Epithelial cell of prostate (primary cell): ENCODE data around the gene UGT1A9.

Source experiments
- DNase-seq: peaks from one replicate; pipeline ENCODE4 v3.0.0-alpha.2; 2011; ENCODE audit warnings: low read depth, low spot score
- H3K27ac ChIP-seq: fragments of 450-650 bp; 2 replicates; pipeline ENCODE4 v1.5.1; 2017; ENCODE audit warnings: mild to moderate bottlenecking

The UGT1A9 gene

DNA sequence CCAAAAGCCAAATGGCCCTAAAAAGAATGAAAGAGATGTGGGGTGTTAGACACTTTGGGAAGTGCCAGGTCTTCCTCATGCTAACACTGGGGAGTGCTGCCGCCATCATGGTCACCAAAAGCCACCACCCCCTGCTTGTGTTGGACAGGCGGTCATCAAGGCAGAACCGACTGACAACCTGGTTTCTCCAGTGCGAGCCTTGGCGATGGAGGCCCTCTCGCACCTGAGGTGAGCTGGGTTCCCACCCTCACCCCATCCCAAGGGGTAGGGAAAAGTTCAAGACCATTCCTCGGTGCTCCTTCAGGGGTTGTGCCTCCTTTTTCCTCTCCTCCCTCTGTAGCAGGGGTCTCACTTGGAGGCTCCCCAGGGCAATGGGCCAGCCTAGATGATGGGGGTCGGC, 140.0 kb downstream of the UGT1A9 start:
- H3K27ac ChIP-seq = no peak overlapping the region
- DNase-seq = no peak

DNA sequence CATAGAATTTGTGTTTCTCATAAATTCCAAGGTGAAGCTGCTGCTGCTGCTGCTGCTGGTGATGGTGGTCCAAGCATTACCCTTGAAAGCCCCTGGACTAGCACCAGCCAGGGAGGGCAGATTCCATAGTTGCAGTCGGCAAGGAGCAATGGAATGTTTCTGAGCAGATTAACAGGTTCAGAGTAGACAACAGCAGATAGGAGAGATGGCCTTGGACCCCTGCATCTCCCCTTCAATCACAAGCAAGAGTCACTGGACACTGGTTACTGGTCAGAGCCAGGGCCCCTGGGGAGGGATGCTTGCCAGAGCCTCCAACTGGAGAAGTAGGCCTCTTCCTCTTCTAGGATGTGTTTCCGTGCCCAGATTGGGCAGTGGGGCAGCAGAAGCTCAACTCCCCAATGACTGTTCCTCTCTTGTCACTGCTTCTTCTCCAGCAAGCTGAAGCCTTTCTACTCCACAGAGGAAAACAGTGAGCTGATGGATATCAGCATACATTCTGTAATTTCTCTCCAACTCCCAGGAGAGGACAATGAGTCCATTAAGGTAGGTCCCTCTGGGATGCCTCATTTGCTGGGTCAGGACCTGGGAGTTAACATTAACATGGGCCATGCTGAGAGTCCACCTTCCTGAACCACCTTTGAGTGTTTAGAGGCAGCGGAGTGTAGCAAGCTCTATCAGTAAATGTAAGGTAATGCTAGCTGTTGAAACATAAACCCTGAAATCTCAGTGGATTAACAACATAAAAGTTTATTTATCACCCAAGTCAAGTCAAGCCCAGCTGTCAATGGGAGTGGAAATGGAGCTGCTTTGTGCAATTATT, 141.7 kb downstream of the UGT1A9 start:
- no peak for DNase-seq
- no peak overlapping the region for H3K27ac ChIP-seq

DNA sequence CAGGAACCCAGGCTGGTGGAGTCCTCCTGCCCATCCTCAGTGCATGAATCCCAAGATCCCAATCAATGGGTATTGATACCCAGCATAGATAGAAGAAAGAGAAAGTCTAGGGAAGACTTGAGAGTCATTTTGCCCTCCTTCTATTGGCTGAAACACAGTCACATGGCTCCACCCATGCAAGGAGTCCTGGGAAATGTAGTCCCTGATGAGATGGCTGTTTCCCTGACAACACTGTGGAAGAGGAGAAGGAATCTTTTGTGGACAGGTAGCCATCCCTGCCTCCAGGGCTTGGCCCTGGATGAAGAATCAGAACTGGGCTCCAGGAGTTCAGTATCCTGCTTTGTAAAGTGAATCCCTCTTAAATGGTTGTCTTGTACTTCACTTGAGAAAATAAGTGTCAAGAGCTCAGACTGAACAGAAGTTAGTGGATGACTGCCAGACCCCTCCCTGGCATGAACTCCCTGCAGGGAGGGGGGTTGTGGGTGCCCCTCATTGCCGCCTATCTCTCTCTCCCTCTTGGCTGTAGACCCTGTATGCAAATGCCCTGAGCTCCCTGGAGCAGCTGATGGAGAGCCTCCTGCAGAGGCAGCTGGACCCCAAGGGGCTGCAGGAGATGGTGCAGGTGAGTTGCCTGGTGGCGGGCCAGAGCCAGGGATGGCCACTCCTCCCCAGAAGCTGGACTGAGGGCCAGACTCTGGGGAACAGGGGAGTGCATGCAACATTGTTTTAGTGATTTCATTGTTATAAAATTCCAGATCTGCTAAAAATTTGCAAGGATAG, 142.5 kb downstream of the UGT1A9 start:
- DNase-seq = no peak
- H3K27ac ChIP-seq = no peak overlapping the region

DNA sequence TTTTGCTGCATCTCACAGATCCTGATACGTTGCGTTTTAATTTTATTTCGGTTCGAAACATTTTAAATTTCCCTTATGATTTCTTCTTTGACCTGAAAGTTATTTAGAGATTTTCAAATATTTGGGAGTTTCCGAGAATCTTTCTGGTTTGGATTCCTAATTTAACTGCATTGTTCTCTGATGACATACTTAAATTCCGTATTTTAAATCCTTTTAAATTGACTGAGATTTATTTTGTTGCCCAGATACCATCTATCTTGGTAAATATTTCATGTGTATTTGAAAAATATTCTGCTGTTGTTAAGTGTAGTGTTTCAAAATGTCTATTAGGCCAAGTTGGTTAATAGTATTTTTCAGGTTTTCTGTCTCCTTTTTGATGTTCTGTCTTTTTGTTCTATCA, 144.2 kb downstream of the UGT1A9 start:
- DNase-seq = no peak
- no peak overlapping the region for H3K27ac ChIP-seq

DNA sequence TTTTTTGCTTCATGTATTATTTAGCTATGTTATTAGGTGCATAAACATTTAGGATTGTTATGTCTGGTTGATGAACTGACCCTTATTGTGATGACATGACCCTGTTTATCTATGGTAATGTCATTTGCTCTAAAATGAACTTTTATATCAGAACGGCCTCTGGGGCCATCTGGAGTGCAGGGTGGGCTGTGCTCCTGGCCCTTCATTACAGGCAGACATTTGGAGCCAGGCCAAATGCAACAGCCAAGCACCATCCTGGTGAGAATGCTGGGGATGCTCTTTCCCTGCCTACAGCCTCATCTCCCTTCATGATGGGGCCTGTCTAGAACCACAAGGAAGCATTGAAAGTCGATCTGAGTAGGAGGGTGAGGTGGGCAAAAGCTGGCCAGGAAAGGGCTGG, 144.6 kb downstream of the UGT1A9 start:
- no peak overlapping the region for H3K27ac ChIP-seq
- no peak for DNase-seq

DNA sequence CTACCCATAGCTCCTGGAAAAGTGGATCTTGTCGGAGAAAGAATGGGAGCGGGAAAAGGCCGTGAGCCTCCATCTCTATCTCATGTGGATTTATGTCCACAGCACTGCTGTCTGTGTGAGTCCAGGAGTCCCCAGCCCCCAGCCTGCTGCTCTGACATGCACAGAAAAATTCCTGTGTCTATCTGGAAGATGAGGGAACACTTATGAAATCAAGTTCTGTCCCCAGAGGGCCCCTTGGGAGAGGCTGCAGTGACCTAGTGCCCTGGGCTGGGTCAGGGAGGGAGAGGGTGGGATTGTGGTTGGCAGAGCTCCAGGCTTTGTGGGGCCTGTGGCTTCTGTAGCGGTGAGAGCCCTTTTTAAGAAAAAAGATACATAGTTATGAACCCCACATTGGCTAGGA, 145.1 kb downstream of the UGT1A9 start:
- no peak overlapping the region for H3K27ac ChIP-seq
- no peak for DNase-seq

DNA sequence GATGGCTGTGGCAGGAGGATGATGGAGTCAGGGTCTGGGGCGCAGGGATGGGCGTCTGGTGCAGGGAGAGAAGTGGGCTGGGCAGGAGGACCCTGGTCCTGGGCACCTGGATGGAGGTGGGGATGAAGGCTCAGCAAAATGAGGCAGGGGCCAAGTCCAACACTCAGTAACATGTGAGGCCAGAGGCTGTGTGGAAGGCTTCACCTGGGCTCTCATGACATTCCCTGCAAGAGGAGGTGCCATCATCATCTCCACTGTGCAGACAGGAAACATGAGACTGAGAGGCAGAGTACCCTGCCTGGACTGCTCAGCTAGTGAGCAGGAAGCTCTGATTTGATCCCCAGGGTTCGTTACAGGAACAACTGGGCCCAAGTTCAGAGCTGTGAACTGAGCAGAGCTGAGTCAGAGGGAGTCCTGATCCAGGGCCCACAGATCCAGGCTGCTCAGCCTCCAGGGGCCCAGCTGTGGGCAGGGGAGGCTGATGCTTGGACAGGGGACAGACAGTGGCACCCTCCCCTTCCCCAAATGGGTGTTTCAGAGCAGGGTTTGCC, 145.7 kb downstream of the UGT1A9 start:
- H3K27ac ChIP-seq = no peak overlapping the region
- DNase-seq = no peak

DNA sequence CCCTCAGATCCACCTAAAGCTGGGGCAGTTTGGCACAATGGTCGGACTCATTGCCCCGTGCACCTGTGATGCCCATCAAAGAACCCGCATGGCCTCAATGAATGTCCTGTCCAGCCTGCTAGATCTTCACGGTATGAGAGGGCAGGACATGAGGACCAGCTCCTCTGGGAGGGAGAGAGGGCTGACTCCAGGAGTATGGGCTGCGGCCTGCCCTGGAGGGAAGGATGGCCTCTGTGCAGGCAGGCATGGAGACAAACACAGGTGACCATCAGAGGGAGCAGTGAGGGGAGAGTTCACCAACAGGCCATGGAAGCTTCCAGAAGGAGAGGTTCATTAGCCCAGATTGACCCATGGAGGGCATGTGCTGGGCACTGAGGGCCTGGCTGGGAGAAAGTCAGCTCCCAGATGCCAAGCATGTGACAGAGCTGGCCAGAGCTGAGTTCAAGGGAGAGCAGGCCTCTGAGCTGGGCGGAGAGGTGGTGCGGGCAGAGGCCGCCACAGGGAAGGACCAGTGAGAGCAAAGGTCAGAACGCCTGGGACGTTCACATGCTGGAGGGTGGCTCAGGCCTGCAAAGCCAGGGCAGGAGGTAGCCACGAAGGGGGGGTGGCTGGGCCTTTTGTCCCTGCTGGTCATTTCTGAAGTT, 146.4 kb downstream of the UGT1A9 start:
- no peak for DNase-seq

DNA sequence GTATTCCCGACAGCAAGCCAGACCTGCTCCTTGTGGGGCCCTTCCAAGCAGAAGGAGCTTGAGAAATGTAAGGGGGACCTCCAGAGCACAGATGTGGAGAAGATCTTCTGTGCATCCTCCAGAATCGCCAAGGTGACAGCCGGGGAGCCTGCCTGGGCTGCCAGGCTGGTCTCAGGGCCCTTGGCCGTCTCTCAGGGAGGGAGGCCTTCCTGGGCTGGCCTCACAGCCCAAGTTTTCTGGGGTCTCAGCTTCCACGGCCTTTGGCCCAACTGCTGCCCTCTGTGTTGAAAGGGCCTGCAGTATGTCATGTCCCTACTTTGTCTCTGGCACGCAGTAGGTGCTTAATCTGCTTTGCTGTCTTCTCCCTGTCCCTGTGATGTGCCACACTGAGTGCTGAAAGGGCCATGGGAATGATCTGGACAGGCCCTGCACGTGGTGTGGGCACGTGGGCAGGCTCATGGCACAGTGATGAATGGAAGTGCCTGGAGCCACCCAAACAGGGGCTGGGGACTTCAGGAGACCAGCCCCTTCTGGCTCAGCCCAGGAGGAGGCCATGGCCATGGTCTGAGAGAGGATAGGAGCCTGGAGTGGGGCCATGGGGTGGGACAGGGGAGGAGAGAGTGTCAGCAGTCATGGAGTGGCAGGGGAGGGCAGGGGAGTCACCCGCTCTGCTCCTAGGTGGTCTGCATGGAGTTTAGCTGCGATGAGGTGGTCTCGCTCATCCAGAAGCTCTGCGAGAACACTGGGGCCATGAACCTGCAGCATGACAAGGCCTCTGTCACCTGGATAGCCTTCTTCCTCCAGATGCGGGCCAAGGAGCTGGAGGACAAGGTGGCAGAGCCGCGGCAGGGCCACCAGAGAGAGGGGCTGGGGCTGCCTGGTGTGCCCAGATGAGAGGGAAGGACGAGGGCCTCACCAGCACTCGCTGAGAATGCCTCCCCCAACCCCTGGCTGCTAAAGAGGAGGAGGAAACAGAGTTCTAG, 147.2 kb downstream of the UGT1A9 start:
- DNase-seq = no peak
- no peak overlapping the region for H3K27ac ChIP-seq

More for the DNA sequence above, 146.4 kb downstream of the UGT1A9 start:
- no peak overlapping the region for H3K27ac ChIP-seq

DNA sequence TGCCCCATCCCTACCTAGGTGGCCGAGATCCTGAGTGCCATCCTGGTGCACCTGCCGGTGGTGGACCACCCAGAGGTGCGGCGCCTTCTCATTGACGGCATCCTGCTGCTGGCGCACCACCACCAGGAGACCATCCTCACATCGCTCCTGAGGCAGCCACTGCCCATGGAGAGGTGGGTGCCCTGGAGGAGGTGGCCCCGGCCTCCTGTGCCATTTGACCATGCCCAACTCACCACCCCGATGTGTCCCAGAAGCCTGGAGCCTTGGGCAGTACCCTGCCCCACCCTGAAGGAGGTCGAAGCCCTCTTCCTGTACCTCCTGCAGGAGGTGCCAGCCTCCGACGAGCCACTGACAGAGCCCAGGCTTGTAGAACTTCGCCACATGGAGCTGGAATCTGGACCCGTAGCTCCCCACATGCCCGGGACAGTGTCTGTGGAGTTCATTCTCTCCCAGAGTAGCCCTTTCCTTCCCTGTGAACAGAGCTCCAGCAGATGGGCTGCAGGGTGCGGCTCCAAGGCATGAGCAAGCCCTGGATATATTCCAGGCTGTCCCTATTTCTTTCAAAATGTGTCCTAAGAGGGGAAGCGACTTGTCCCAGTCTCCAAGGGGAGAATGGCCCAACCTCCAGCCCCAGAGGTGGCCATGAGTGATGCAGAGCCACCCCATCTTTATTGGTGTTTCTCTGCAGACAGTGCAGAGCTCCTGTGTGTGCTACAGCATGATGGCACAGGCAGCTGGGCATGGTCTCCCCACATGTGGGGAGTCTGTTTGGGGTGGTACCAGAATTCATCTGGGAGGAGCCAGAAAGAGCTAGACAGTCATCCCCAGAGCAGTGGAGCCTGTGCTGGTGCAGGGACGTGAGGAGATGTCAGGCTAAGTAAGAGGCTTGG, 148.4 kb downstream of the UGT1A9 start:
- no peak for DNase-seq
- no peak overlapping the region for H3K27ac ChIP-seq

DNA sequence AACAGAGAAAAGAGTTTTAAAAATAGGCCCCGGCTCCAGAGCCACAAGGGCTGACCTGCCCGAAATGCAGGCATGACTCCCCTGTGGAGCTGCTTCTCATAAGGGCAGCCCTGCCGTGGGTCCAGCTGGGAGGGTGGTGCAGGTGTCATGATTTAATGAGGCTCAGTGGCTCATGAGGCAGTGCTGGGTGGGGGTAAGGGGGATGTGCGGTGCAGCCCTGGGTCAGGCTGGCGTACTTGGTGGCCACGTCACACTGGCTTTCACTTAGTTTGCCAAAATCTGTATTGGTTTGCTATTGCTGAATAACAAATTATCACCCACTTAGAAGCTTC, 149.0 kb downstream of the UGT1A9 start:
- no peak for DNase-seq
- no peak overlapping the region for H3K27ac ChIP-seq

DNA sequence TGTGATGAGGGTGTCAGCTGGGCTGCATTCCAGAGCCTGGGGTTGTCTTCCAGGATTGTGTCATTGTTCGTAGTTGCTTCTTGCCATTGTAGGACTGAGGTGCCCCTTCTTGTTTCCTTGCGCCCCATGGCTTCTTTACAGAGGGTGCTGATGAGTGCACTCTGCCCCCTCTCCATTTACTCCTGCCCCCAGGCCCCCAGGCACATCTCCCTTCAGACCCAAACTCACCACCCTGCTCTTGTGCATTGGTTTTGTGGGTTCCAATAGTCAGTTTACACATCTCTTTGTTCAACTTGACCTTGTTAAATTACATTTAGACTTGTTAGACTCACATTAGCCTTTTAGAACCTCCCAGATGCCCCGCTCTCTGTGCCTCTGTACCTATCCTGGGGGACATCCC, 149.5 kb downstream of the UGT1A9 start:
- DNase-seq = no peak
- no peak overlapping the region for H3K27ac ChIP-seq

DNA sequence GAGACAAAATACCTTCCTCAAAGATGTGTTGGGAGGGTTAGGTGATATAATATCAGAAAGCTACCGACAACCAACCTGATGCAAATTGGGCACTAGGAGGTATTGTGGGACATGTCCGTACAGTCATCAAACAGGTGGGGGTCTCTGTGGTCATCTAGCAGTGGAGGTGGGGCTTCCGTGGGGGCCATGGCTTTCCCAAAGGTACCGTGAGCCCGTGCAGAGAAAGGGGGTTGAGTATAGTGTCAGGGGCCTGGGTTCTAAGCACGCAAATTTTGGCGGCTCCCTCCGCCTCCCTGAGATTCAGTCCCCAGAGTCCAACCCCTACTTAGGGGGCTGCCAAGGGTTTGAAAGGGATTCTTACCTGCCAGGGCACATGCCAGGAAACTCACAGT, 150.0 kb downstream of the UGT1A9 start:
- no peak for DNase-seq

DNA sequence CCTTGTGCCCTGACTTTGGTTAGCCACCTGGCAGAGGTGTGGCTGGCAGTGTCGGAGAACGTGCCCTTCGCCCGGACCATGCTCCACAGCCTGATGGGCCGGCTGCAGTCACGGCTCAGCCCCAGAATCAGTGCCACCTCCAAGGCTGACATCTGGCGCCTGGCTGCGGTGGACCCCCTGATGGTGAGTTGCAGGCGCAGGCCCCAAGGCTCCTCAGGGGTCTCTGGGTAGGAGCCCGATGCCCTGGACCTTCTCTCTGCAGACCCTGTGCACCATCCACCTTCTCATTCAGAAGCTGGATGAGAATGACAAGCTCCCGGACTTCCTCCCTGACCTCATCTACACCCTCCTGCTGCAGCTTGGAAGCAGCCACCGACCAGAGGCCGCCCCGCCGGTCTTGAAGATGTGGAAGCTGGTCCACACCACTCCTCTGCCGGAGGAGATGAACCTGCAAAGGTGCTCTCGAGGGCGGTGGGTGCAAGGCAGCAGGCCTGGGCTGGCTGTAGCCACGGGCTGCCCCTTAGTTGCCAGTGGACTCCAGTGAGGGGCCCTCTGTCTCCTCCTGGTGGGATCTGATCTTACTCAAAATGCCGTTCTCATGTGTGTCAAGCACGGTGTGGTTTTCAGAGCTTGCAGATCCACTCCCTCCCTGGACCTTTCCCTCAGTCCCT, 150.5 kb downstream of the UGT1A9 start:
- DNase-seq = no peak
- H3K27ac ChIP-seq = no peak overlapping the region

More for the DNA sequence above, 150.0 kb downstream of the UGT1A9 start:
- H3K27ac ChIP-seq = no peak overlapping the region
